ENCODE results near the gene SRC. TPM values are rescaled to one million over a fixed set of nuclear protein-coding genes. Genes with fewer than 3 reads are reported as not detected.

SRC gene
- total and polyA plus RNA-seq, 2 donors (not counting 3 experiments of a cell fraction or from before 2014, with no cell fraction given): 22.6 to 29.4 TPM

GRCh38 chr20:37403107-37404033 is 57.4 kb downstream of the SRC start:
- H3K4me3 ChIP-seq (replicated peaks in 1 of 3; ENCODE audit: insufficient read depth in 1 of 3, low read depth in 1 of 3, low read length in 3 of 3): no peak overlapping the region
- no peaks in the 10 kb centered on the region for H3K9me3 ChIP-seq (replicated peaks; ENCODE audit: control insufficient read depth, insufficient read depth, low read length)
- no peak overlapping the region for H3K4me2 ChIP-seq (ENCODE audit: insufficient read depth, low read length)
- intact Hi-C loops (cut with micrococcal nuclease): no loop called here
- no peak overlapping the region for H3K9ac ChIP-seq (replicated peaks; ENCODE audit: extremely low read depth, insufficient read depth, low read length)
- no peak overlapping the region for H2AFZ ChIP-seq (ENCODE audit: low read depth, low read length)
- no peaks in the 10 kb centered on the region for H3K27me3 ChIP-seq (ENCODE audit: control insufficient read depth in 2 of 2, insufficient read depth in 2 of 2, low read length in 2 of 2)
- no peak overlapping the region for H3K27ac ChIP-seq (ENCODE audit: insufficient read depth, low read depth, low read length)
- dilution Hi-C loops (cut with MboI; ENCODE audit: extremely low pct_ligation_motif_present, low sequenced_read_pairs): no loop called here
- no peaks in the 10 kb centered on the region for H3K9me1 ChIP-seq (replicated peaks; ENCODE audit: control insufficient read depth, extremely low read depth, insufficient read depth, low read length)
- H4K20me1 ChIP-seq (replicated peaks; ENCODE audit: control insufficient read depth, extremely low read depth, insufficient read depth, low read length): no peaks in the 10 kb centered on the region
- ChIA-PET POLR2A (no interaction called here), CTCF (no interaction called here)
- DNase-seq (ENCODE audit: low read depth, low spot score): no peak
- peaks cover 0 to 19% of the 10 kb centered on the region in 2 experiments for H3K36me3 ChIP-seq (ENCODE audit: control insufficient read depth in 2 of 2, extremely low read depth in 1 of 2, insufficient read depth in 2 of 2, low read length in 2 of 2)
- no peaks in the 10 kb centered on the region for H3K79me2 ChIP-seq (ENCODE audit: control insufficient read depth, insufficient read depth, low read length)
- no peak for TF ChIP-seq MYC (IDR thresholded peaks at IDR 0.05; ENCODE audit: low read depth, low read length)
- no peak for TF ChIP-seq POLR2AphosphoS5 (IDR thresholded peaks at IDR 0.05; ENCODE audit: insufficient read depth, low read depth, low read length)
- TF ChIP-seq POLR2A (IDR thresholded peaks at IDR 0.05; ENCODE audit: low read depth, low read length): no peak
- no peak for FAIRE-seq
- peaks cover 9% of the 10 kb centered on the region for H3K4me1 ChIP-seq (ENCODE audit: control insufficient read depth, extremely low read depth, insufficient read depth, low read length)
- no TSS peak for BruUV-seq (replicated peaks)

- ChIA-PET POLR2A (no interaction called here), CTCF (no interaction called here)
- Histone ChIP-seq H3K4me1 (ENCODE audit: control insufficient read depth, extremely low read depth, insufficient read depth, low read length) (peaks cover 9% of the 10 kb centered on the region), H3K27ac (ENCODE audit: insufficient read depth, low read depth, low read length) (no peak overlapping the region), H2AFZ (ENCODE audit: low read depth, low read length) (no peak overlapping the region), H3K9me1 (replicated peaks; ENCODE audit: control insufficient read depth, extremely low read depth, insufficient read depth, low read length) (no peaks in the 10 kb centered on the region), H3K9me3 (replicated peaks; ENCODE audit: control insufficient read depth, insufficient read depth, low read length) (no peaks in the 10 kb centered on the region), H3K9ac (replicated peaks; ENCODE audit: extremely low read depth, insufficient read depth, low read length) (no peak overlapping the region), H3K36me3 (ENCODE audit: control insufficient read depth in 2 of 2, extremely low read depth in 1 of 2, insufficient read depth in 2 of 2, low read length in 2 of 2) (peaks cover 0 to 19% of the 10 kb centered on the region in 2 experiments), H3K4me2 (ENCODE audit: insufficient read depth, low read length) (no peak overlapping the region), H3K27me3 (ENCODE audit: control insufficient read depth in 2 of 2, insufficient read depth in 2 of 2, low read length in 2 of 2) (peaks cover 0 to 6% of the 10 kb centered on the region in 2 experiments), H4K20me1 (replicated peaks; ENCODE audit: control insufficient read depth, extremely low read depth, insufficient read depth, low read length) (no peaks in the 10 kb centered on the region), H3K79me2 (ENCODE audit: control insufficient read depth, insufficient read depth, low read length) (no peaks in the 10 kb centered on the region), H3K4me3 (replicated peaks in 1 of 3; ENCODE audit: insufficient read depth in 1 of 3, low read depth in 1 of 3, low read length in 3 of 3) (no peak overlapping the region)
- DNase-seq (ENCODE audit: low read depth, low spot score) (no peak), FAIRE-seq (no peak)
- intact Hi-C loops (cut with micrococcal nuclease): no loop called here
- no TSS peak for BruUV-seq (replicated peaks)
- dilution Hi-C loops (cut with MboI; ENCODE audit: extremely low pct_ligation_motif_present, low sequenced_read_pairs): no loop called here
- TF ChIP-seq GATA2 (IDR thresholded peaks at IDR 0.05; ENCODE audit: insufficient read depth, insufficient read length, low read depth, low read length) (no peak), POLR2A (IDR thresholded peaks at IDR 0.05; ENCODE audit: low read depth, low read length) (no peak), CTCF (IDR thresholded peaks at IDR 0.05; ENCODE audit: extremely low read depth in 1 of 2, insufficient read depth in 1 of 2, low read depth in 1 of 2, low read length in 2 of 2) (no peak), JUN (IDR thresholded peaks at IDR 0.05; ENCODE audit: borderline replicate concordance, insufficient read depth, insufficient read length, low read depth) (no peak), EZH2 (IDR thresholded peaks at IDR 0.05; ENCODE audit: borderline replicate concordance, low read depth, low read length, severe bottlenecking) (no peak)
Observed at GRCh38 chr20:37404461-37404890, 58.5 kb downstream of the SRC start.

All from endothelial cell of umbilical vein (primary cell).